Left ventricle myocardium superior (tissue), 1 donor: ENCODE results near the gene TANGO2. TPM values are rescaled to one million over a fixed set of nuclear protein-coding genes. Genes with fewer than 3 reads are reported as not detected.

ENCODE experiments used
- ATAC-seq: fragments of 200-7000 bp; cut with Tn5 transposase; one replicate; pipeline ENCODE4 v1.9.1; 2020; ENCODE audit warnings: mild to moderate bottlenecking, moderate library complexity
- DNase-seq: peaks from one replicate; pipeline ENCODE4 v3.0.0-alpha.2; 2020
- intact Hi-C: fragments of 100-400 bp; cut with micrococcal nuclease; formaldehyde crosslinking; loops from one replicate; pipeline ENCODE4 v1.11.0; 2022
- total RNA-seq: library from RNA; stranded (reverse); fragmentation: NEBNext Ultra II Directional; extraction: Animal tissue kit (Norgen Biotek cat#: 25700); gene quantifications from one replicate; pipeline ENCODE4 v1.2.1, GENCODE V29; 2021
- donor health status: DM: no; HTN: yes; CAD: no; lungs with severe emphysema.

TANGO2 gene
- total RNA-seq, 1 donor from 2014 or later, result 71.5 TPM

GRCh38 chr22:20021196-20022181 is 579 bp downstream of the TANGO2 start:
- peak; percentile 75 for ATAC-seq
- intact Hi-C loops, result no loop called here
- DNase-seq, result peak; percentile 86

GRCh38 chr22:20022231-20022977 is 1.5 kb downstream of the TANGO2 start:
- intact Hi-C loops, result no loop called here
- peak; percentile 37 for DNase-seq
- peak; percentile 8 for ATAC-seq

DNA sequence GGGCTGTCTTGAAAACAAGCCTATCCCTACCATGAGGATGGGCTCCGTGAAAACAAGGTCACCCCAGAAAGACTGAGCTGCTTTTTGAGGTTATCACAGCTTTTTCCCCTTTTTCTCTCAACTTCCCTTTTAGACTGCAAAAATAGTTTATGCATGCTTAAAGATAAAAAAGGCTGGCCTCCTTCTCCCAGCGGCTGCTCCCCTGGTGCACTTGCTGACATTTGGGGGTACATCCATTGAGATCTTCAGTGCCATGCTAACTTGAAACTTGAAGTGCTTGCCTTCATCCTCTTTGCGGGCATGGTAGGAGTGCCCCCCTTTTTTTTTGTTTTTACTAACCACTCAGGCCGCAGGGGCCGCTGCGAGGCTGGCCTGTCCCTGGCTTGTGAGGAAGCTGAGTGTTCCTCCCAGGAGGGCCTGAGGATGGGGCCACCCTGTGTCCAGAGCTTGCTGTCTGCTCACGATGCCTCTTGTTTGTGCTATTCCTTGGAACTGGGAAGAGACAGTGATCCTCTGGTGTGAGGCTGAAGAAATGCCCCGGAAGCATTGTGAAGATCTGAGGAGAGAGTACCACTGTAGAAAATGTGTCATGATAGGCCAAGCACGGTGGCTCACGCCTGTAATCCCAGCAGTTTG is 2.2 kb downstream of the TANGO2 start:
- ATAC-seq (no peak), DNase-seq (peak; percentile 20)
- intact Hi-C loops, result no loop called here

- intact Hi-C loops, result no loop called here
- DNase-seq, result peak; percentile 77
- ATAC-seq, result peak; percentile 39
Measured at GRCh38 chr22:20024225-20024624, 3.3 kb downstream of the TANGO2 start.

DNA sequence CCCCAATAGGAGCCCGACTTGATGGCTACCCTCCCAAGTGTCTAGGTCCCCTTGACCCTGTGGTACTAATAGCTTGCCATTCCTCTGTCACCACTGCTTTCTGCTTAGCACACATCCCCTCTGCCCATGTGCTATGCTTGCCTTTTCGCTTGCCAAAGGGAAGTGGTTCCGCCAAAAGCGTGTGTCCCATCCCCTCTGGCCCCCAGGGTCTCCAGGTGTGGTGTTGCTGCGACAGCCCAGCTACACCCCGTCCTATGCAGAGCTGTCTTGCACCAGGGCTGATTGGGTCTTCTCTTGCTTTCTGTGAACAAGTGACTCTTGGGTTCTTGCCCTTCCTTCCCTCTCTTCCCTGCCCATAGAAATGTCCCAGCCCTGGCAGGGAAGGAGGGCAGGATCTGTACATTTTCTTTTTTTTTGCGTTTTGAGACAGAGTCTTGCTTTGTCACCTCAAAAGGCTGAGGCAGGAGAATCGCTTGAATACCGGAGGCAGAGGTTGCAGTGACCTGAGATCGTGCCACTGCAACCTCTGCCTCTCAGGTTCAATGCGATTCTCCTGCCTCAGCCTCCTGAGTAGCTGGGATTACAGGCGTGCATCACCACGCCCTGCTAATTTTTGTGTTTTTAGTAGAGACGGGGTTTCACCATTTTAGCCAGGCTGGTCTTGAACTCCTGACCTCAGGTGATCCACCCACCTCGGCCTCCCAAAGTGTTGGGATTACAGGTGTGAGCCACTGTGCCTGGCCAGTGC is 3.9 kb downstream of the TANGO2 start:
- no peak for ATAC-seq
- intact Hi-C loops, result no loop called here
- peak; percentile 26 for DNase-seq

DNA sequence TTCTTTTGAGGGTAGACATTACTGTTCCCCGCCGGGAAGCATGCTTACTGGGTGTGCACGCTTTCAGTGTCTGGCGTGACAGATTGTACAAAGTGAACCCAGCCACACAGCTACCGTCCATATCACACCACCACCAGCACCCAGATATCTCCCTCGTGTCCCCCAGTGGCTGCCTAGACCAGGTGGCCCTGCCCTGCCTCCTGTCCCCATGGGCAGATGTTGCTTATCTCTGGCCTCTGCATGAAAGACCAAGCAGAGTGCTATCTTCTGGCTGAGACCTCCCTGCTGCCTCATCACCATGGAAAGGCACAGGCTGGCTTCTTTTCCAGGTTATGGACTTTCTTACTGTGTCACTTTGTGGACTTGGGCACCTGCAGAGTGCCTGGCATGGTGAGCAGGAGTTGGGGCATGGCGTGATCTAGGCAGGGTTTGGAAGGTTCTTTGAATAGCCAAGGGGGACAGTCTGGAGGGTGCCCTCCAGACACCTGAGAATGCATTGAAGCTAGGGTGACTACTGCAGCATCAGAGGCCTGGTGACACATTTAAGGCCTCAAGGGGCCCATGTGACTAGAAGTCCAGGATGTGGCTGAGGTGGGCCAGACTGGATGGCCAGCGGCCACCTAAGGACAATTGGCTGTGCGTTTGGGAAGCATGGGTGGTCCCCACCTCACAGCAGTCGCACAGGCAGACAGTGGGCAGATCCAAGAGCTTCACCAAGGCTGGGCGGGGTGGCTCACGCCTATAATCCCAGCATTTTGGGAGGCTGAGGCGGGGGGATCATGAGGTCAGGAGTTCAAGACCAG is 4.7 kb downstream of the TANGO2 start:
- intact Hi-C loops, result no loop called here
- no peak for ATAC-seq
- peak; percentile 17 for DNase-seq

GRCh38 chr22:20026204-20026908 is 5.4 kb downstream of the TANGO2 start:
- intact Hi-C loops, result no loop called here
- DNase-seq (peak; percentile 15), ATAC-seq (no peak)

DNA sequence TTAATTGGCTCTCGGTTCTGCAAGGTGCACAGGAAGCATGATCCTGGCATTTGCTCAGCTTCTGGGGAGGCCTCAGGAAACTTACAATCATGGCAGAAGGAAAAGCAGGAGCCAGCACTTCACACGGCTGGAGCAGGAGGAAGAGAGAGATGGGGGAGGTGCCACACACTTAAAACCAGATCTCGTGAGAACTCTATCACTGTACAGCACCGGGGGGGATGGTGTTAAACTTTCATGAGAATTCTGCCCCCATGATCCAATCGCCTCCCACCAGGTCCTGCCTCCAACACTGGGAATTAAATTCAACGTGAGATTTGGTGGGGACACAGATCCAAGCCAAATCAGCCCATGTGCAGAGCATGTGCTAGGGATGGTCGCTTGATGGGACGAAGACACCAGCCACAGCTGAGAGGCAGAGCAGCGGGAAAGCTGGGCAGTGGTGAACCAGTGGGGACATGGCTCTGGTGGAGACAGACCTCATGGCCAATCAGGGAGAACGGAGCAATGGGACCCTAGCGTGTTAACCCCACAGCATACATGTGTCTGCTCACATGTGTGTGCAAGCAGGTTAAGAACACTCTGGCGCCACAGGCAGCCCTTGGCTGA is 6.2 kb downstream of the TANGO2 start:
- no peak for ATAC-seq
- intact Hi-C loops, result no loop called here
- DNase-seq, result peak; percentile 6

GRCh38 chr22:20027966-20028854 is 7.3 kb downstream of the TANGO2 start:
- ATAC-seq, result no peak
- no peak for DNase-seq
- intact Hi-C loops, result no loop called here

DNA sequence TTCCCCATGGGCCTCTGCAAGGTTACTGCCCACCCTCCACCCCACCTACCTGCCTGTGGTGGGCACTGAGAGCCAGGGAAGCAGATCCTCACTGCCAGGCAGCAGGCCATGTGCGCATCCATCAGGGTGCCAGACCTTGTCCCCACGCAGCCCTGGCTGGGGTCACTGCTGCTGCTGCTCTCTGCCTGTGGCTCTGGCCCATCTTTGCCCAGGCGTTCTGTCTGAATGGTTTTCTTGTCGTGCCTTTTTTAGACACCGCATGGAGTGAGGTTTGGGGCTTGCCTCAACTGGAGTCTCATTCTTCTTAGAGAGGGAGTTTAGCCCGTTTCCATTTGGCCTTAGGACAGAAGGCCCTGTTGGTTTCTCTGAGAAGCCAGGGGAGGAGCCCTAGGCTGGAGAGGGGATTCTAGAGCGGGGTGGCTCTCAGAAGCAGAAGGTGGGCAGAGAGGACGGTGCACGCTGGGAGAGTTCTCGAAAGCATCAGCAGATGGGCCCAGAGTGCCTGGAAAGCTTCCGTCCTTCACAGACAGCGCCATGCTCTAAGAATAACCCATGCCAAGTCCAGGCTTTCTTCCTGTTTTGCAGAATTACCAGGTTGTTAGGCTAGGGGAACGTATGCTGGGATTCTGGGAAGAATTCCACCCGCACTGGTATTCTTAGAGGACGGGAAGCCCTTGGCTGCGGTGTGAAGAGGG is 8.1 kb downstream of the TANGO2 start:
- intact Hi-C loops, result no loop called here
- ATAC-seq (peak; percentile 1), DNase-seq (no peak)

DNA sequence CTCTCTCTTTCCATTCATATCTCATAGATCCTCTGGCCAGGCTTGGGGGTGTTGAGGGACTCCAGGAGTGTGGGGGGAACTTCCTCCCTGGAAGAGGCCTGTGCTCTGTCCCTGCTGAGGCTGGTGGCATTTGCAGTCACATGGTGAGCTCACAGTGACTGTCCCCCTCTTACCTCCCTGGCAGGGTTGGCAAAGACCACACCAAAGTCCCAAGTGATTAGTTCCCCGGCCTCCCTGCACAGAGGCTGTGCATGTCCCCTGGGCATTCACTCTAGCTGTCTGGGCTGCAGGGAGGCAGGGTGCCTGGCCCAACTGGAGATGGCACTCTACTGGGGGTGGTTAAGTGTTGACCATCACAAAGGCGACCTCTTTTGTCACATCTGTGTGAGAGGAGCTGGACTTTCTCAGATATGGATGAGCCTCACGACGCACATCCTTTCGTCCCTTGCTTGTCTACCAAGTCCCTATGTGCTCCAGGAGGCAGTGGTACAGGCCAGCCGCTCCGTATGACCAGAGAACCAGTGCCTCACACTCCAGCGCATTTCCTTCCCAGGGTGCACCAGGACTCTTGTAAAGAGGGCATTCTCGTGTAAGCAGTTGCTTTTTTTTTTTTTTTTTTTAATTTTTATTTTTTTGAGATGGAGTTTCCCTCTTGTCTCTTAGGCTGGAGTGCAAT is 8.8 kb downstream of the TANGO2 start:
- DNase-seq (no peak), ATAC-seq (peak; percentile 57)
- intact Hi-C loops, result no loop called here

- ATAC-seq (no peak), DNase-seq (no peak)
- intact Hi-C loops, result no loop called here
Measured at GRCh38 chr22:20031732-20032406, 11.0 kb downstream of the TANGO2 start.

- ATAC-seq (peak; percentile 9), DNase-seq (no peak)
- intact Hi-C loops, result no loop called here
Measured at GRCh38 chr22:20032407-20032991, 11.6 kb downstream of the TANGO2 start.

- peak; percentile 85 for DNase-seq
- intact Hi-C loops, result no loop called here
- ATAC-seq, result peak; percentile 83
Measured at GRCh38 chr22:20033045-20033706, 12.3 kb downstream of the TANGO2 start.
